ENCODE data around the gene HOPX.
"Not testable (repeated sequence)": the region's sequence is repeated elsewhere in the genome, so short reads cannot be mapped to it uniquely, and the experiment has no call there.

Gene HOPX

GRCh38 chr4:56699537-56700105, 18.5 kb upstream of the HOPX start:
- no peak overlapping the region for H3K4me3 ChIP-seq (ENCODE audit: low read length)
- DNase-seq (ENCODE audit: low read depth), result no peak
- no peak for TF ChIP-seq CTCF (conservative IDR thresholded peaks at IDR 0.05; ENCODE audit: low read depth, low read length)

- DNase-seq (ENCODE audit: low read depth), result peak; percentile 59
- TF ChIP-seq CTCF (conservative IDR thresholded peaks at IDR 0.05; ENCODE audit: low read depth, low read length), result no peak
These were observed 17.2 kb upstream of the HOPX start for GRCh38 chr4:56698329-56698728.

GRCh38 chr4:56696056-56696455, 15.0 kb upstream of the HOPX start:
- no peak for TF ChIP-seq CTCF (conservative IDR thresholded peaks at IDR 0.05; ENCODE audit: low read depth, low read length)
- no peak overlapping the region for H3K4me3 ChIP-seq (ENCODE audit: low read length)
- no peak for DNase-seq (ENCODE audit: low read depth)

More at GRCh38 chr4:56698329-56698728, 17.2 kb upstream of the HOPX start:
- H3K4me3 ChIP-seq (ENCODE audit: low read length), result no peak overlapping the region

- not testable (repeated sequence) for DNase-seq (ENCODE audit: low read depth); H3K4me3 ChIP-seq (ENCODE audit: low read length)
These were observed 12.4 kb upstream of the HOPX start for GRCh38 chr4:56693476-56693875.

GRCh38 chr4:56692576-56692975, 11.5 kb upstream of the HOPX start:
- no peak overlapping the region for H3K4me3 ChIP-seq (ENCODE audit: low read length)
- no peak for DNase-seq (ENCODE audit: low read depth)
- TF ChIP-seq CTCF (conservative IDR thresholded peaks at IDR 0.05; ENCODE audit: low read depth, low read length), result no peak

- TF ChIP-seq CTCF (conservative IDR thresholded peaks at IDR 0.05; ENCODE audit: low read depth, low read length), result no peak
- H3K4me3 ChIP-seq (ENCODE audit: low read length), result no peak overlapping the region
- no peak for DNase-seq (ENCODE audit: low read depth)
These were observed 10.3 kb upstream of the HOPX start for GRCh38 chr4:56691425-56691824.

- peak; percentile 12 for TF ChIP-seq CTCF (conservative IDR thresholded peaks at IDR 0.05; ENCODE audit: low read depth, low read length)
- DNase-seq (ENCODE audit: low read depth), result no peak
These were observed 9.3 kb upstream of the HOPX start for GRCh38 chr4:56690393-56690792.

More at GRCh38 chr4:56690393-56690792, 9.3 kb upstream of the HOPX start:
- H3K4me3 ChIP-seq (ENCODE audit: low read length), result no peak overlapping the region
